Measurements from ENCODE around the gene DNAH11.
"Not testable (repeated sequence)": the region's sequence is repeated elsewhere in the genome, so short reads cannot be mapped to it uniquely, and the experiment has no call there.

DNAH11 gene

DNA sequence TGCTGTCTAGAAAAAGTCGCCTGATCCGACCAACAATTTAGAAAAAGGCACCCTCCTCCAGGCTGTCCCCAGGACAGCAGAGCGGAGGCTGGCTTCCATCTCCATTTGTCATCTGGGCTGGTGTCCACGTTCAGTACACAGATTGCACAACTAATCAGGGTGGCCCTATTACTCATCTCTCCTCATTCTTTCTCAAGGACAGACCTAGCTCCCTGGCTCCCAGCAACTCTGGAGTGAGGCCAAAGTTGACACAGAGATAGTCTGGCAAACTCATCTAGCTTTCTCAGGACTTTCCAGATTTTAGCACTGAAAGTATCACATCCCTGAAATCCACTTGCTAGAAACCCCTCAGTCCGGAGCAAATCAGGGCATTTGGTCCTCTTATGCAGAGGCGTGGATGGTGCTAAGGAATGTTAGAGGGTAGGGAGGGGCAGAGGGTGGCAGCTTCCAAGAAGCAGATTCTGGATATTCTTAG lies 75.1 kb downstream of the DNAH11 start:
- no peak for DNase-seq

DNA sequence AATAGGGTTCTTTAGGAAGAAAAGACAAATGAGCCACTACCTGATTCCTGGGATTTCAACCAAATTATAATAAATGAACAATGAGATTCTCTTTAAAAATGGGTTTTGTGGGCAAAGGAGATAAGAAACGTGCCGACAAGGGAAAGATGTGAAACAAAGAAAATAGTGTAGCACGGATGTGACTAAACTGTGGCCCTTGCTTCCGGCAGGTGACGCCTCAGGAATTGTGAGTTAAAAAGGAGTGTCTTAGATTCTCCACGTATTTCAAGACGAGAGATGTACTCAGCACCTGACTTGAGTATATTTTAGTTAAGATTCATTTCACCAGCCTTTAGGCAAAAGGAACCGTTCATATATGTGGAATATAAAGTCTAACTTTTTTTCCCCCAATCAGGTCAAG lies 75.9 kb downstream of the DNAH11 start:
- no peak for DNase-seq

DNA sequence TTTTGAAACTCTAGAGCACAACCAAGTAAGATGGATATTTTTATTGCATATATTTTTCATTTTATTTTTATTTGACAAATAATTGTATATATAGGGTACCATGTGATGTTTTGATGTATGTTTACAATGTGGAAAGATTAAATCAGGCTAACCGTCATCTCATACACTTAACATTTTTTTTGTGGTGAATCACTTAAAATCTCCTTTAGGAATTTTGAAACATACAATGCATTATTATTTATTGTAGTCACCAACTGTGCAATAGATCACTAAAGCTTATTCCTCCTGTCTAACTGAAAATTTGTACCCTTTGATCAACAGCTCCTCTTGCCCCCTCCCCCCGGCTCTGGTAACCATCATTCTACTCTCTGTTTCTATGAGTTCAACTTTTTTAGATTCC lies 77.2 kb downstream of the DNAH11 start:
- DNase-seq: no peak

DNA sequence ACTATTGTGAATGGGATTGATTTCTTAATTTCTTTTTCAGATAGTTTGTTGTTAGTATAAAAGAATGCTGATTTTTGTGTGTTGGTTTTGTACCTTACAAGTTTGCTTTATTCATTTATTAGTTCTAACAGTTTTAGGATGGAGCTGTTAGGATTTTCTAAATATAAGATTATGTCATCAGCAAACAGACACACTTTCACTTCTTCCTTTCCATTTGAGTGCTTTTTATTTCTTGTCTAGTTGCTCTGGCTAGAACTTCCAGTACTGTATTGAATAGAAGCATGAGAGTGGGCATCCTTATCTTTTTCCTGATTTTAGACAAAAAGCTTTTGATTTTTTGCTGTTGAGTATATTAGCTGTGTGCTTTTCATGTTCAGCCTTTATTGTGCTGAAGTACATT lies 81.5 kb downstream of the DNAH11 start:
- no peak for DNase-seq

DNA sequence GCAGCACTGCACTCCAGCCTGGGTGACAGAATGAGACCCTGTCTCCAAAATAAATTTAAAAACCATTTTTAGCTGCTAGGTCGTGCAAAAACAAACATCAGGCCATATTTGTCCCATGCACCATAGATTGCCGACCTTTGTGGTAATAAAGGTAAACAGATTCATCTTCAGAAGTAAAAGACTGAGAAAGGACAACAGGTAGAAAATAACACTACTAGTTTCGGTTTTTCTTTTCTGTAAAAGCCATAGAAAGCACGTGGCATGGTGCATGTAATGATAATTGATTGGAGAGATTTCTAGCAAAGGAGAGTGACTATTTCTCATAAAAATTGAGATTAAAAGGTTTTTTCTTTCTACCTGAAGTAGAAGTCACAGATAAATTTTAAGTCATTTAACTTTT lies 93.9 kb downstream of the DNAH11 start:
- DNase-seq: no peak

DNA sequence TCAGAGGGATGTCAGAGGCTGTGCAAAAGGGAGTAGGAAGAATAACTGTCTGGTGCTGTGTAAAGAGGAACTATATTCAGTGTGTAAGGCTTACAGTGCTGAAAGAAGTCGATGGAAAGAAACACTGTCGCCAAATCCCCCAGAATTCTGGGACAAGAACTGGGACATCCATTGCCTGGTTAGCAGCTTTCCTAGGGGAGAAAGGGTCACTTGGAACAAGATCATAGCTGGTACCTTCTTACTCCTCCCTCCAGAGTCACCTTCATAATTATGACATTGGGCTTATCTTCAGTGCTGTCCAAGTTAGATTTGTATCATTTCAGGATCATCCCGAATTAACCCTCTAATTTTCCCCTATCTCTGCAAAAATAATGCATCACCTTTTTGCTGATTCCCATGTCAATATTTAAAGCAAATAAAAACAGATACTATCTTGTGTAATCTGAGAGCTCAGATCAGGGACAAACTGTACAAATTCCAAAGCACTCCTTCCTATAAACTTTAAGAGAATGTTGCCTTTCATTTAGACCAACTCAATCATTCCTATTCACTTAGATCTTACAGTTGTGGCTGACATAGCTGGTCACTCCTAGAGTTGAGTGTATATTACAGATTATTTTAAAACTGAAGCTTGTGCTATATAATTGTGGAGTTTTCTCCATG lies 96.5 kb downstream of the DNAH11 start:
- no peak for DNase-seq

DNA sequence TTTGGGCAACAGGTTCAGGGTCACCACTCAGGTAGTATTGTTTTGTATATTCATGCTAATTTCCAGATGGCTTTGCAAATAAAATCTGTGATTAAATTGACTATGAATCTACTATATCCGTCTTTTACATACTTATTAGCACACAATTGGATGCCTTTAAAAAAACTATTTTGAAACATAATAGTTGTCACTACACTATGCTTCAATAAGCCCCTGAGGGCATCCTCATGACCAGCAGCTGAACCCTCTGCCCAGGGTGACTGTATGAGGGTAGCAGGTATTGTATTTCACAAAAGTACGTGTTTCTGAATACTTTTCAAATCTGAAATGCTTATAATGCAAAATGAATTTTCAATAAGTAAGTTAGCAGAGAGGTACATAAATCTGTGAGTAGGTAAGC lies 97.3 kb downstream of the DNAH11 start:
- no peak for DNase-seq

DNA sequence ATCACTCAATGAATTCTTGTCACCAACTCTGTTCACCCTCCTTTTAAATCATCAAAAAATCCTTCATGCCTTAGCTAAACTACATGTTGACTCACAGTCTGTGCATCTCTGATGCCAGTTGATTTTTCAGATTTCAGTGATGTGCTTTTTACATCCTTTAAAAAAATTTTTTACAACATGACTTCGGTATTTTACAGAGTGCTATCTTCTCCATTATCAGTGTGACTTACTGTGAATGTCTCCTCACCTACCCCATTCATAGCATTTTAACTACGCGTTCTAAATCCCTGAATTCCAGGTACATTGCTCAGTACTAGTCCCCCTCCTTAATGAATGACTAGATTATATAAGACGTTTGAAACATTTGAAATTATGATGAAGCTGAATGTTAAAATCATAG lies 98.7 kb downstream of the DNAH11 start:
- no peak for DNase-seq

DNA sequence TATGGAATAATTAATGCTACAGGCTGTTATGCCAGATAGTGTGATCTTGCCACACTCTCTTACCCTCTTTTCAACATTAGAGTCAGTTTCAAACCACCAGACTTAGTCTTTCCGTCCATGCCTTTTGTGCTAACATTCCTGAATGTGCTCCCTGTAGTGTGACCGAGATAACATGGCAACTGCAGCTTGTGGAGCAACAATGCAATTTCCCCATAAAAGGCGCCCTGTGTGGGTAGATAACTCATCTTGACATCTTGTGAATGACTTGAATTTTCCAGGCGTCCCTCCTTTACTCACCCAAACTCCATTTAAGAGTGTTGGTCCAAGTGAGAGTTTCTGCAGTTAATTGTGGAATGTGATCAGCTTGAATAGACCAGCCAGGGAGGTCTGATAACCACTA lies 99.6 kb downstream of the DNAH11 start:
- DNase-seq: no peak

DNA sequence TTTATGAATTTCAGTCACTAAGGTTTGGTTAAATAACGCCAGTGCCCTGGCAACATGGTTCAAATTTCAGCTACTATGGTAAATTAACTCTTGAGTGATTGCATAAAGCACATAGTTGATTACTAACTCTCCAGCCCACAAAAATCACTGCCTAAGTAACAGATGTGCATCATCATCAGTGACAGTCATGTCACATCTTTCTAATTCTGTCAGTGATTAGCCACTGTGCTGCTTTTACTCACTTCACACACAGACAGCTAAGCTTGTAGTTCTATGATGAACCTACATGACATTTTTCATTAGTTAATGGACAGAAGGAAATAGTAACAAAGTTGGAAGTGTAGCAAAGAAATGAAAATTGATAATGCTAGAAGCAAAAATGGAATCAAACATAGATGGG lies 108.9 kb downstream of the DNAH11 start:
- DNase-seq: no peak

DNA sequence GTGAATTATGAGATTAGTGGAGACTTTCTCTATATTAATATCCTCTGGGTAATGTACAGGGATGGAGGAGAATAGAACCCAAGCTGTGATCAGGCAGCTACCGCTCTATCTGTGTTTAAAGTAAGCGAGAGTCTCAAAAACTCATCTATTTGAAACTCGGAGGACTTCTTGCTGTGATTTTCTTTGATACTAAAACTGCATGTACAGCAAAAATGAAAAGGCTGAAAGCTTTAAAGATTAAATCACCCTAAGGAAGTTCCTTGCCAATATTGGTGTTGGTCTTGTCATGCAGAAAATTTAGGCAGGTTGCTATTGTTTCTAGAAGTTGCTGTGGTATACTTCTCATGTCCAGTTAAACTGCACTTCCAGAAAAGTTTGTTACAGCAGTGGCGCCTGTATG lies 110.8 kb downstream of the DNAH11 start:
- no peak for DNase-seq

DNA sequence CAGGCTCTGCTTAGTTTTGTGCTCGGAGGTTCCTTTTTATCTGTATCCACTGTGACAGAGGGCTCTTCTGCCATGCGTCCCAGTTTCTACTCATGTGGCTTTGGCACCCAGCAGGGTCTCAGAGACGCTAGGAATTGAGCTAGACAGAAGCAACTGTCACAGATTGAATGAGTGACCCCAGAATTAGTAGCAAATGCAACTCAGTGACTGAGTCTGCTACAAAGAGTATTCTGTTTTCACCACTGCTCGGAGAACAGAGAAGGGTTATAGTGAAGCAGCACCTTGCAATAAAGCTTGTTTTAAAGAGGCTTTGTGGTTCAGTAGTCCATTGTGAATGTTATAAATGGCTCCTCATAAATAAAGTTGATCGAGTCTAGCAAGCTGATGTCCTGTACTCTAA lies 113.2 kb downstream of the DNAH11 start:
- no peak for DNase-seq

DNA sequence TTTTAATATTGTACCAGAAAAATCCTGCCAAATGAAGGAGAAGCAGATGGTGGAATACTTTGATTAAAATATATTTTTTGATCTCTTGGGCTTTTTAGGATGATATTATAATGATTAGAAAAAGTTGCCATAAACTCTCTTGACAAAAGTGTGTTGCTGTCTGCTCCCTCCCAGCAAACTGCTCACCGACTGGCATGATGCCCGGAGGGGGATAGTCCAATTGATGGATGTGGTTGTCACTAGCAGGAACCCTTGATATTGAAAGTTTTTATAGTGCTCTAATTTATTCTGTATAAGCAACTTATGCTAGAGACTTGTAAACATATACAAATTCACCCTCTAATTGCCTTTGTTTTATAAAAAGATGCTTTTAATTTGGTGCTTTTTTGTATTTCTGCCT lies 114.0 kb downstream of the DNAH11 start:
- no peak for DNase-seq

DNA sequence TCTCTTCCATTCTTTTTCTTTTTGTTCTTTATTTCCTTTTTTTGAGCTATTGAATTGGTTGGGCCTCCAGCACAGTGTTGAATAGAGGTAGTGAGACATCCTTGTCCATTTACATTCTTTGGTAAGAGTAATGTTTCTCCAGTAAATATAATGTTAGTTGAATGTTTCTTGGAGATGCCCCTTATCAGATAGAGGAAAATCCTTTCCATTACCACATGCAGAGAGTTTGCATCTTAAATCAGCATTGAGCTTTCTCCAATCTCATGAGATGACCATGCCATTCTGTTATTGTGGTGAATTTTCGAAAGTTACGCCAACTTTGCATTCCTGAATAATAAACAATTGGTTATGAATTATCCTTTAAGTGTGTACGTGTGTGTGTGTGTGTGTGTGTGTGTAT lies 127.7 kb downstream of the DNAH11 start:
- no peak for DNase-seq

DNA sequence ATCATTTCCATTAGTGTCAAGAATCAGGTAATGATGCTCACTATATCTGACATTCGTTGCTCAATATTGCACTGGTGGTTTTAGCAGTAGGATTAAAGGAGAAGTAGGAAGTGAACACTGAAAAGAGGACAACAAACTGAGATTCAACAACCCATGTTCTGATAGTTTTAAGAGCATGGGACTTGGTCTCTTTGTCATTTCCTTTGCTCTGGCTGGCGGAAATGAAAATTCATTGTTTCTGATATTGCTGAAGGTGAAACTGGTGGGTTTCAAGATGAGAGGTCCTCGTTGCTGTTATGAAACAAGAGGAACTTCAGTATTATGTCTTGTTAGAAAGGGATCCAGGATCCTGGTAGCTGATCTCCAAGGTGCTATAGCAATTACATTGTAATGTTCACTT lies 129.0 kb downstream of the DNAH11 start:
- no peak for DNase-seq

DNA sequence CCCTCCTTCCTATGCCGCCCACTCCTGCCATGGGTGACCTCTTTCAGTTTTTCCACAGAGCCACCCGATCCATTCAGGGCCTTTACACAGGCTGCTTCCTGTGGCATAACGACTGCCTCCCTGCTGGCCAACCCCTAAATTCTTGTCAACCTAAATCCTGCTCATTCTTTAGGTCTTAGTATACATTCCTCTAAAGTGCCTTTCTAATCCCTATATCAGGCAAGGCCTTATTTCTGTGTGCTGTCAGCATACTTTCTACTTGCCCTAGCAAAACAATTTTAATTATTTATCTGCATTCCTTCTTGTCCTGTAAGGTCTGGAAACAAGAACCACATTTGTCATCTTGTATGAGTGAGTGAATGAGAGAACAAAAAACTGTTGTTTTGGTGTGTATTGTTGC lies 132.4 kb downstream of the DNAH11 start:
- DNase-seq: no peak

DNA sequence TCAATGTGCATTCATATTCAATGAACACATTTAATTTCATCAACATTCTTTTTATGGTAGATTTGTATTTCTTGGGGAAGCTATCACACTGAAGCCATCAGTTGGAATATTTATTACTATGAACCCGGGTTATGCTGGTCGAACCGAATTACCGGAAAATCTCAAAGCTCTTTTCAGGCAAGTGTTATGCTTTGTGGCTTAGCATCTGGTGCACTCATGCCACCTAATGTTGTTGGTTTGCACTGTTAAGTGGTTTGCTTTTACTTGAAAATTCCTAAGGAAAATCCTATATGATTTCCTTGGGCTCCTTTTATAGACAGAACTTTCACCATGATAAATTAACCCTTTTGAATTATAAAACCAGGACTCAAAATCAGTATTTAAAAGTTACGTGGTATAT lies 147.9 kb downstream of the DNAH11 start:
- DNase-seq: no peak

DNA sequence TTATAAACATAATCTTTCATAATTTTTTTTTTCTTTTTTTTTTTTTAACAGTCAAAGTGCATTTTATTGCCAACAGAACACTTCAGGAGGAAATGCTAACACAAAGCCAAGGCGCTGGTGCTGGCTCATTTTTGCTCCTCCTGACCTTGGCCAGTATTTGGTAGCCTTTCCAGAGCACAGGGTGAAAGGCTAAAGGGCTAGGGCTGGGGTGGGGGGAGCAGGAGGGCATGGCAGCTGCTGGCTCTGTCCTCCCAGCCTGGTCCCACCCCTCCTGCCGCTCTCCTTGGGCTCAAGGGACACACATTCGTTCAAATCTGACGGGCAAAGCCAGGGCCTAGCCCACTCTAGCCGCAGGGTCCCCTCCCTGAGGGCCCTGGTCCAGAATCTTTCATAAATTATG lies 148.3 kb downstream of the DNAH11 start:
- DNase-seq: not testable (repeated sequence)

DNA sequence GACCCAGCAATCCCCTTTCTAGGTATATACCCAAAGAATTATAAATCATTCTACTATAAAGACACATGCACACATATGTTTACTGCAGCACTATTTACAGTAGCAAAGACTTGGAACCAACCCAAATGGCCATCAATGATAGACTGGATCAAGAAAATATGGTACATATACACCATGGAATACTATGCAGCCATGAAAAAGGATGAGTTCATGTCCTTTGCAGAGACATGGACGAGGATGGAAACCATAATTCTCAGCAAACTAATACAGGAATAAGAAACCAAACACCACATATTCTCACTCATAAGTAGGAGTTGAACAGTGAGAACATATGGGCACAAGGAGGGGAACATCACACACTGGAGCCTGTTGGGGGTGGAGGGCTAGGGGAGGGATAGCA lies 157.7 kb downstream of the DNAH11 start:
- not testable (repeated sequence) for DNase-seq

DNA sequence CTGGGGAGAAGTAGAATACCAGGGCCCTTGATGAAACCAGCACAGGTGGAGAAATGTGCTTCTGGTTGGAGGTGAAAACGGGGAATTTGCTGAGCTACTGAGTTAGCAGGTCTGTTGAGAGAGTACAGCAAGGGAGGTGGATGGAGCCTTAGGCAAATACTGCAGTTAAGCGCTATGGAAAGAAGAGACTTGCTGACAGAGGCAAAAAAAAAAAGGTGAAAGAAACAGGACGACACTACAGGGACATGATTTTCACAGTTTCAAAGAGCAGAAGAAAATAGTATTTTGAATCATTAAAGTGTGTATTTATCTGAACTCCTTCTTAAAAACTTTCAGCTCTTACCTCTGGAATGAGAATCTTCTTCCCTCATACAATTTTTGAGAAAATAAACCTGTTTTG lies 159.5 kb downstream of the DNAH11 start:
- no peak for DNase-seq

DNA sequence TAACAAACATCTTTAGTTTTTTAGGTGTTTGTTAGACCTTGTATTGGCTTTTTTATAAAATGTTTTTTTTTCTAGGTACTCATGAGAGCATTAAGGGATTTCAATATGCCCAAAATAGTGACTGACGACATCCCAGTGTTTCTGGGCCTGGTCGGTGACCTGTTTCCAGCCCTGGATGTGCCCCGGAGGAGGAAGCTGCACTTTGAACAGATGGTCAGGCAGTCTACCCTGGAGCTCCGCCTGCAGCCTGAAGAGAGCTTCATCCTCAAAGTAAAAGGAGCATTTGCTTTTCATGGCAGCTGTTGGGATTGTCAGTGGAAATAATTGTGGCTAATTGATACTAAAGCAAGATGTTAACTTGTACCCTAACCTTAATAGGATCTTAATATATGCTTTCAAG lies 161.5 kb downstream of the DNAH11 start:
- no peak for DNase-seq

DNA sequence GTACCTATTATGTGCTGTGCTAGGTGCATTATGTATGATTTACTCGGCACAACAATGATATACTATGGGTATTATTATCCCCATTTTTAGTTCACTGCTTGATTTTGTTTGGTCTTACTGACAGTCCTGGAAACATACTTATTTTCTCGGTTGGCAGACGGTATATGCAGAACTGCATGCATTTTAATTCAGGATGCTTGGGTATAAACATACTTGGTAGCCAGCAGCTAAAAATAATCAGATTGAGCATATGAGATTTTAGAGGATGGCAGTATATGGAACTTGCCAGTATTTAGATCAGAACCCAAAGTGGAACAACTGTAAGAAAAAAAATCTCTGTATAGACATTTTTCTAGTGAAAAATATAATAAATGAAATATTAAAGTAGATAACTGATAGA lies 163.3 kb downstream of the DNAH11 start:
- no peak for DNase-seq

DNA sequence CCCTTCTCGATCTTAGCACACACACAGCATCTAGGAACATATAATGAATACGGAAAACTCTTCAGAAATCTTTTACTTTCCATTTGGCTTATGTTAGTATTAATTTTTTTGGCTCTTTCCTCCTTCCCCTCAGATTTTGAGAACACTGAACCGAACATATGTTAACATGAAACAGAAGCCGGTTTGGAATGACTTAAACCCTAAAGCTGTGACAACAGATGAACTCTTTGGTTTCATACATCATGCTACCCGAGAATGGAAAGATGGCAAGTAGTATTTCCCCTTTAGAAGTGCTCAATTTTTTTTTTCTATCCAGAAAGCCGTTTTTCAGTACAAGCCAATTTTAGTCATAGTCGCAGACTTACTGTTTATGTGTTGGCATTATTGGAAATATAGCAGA lies 164.7 kb downstream of the DNAH11 start:
- no peak for DNase-seq

DNA sequence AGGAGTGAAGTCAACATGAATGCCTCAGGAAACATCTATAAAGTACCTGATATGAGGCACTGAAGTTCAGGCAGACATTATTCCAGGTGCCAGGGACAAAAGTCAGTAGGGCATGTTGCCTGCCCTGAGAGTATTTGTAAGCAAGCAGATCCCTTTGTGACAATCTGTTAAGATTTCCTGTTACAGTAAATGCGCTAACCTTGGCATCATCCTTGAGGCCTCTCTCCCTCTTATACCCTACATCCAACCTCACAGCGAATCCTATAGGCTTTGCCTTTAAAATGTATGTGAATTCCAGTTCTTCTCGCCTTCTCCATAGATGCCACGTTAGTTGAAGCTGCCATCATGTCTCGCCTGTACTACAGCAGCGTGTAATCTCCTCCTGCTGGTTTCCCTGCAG lies 165.3 kb downstream of the DNAH11 start:
- DNase-seq: no peak

DNA sequence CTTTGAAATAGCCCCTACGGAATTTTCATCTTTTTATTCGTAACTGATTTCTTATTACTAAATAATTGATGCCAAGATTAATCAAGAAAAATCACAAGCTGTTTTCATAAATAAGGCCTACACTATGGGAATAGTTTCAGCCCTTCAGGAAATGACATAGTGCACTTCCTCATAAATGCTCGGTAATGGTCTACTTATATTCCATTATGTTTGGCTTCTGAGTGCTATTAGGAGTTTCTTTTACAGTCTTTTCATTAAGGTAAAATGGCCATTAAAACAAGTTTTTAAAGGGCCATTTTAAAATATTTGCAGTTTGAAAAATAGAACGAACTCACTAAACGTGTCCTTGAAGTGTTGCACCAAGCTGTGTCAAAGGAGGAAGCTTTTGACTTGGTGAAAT lies 174.5 kb downstream of the DNAH11 start:
- DNase-seq: no peak

DNA sequence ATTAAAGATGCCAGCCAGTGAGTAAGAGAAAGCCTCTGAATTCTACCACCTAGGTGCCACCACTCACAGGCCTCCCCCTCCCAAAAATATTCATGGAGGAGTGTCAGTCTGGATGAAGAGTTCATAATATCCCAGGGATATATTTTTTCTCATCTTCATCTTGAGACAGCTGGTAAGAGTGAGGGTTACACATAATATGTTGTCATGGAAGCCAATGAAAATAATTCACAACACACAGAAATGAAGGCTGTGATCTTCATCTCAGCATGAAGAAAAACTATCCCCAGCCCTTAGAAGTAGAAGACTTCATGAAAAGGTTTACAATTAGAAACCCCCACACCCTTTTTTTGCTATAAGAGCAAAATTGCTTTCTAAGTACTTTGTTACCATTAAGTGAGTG lies 175.6 kb downstream of the DNAH11 start:
- no peak for DNase-seq

All from NCI-H2029 (cell line).